CD8-positive, alpha-beta memory T cell (primary cell): ENCODE data around the gene RMDN3. TPM values are rescaled to one million over a fixed set of nuclear protein-coding genes. Genes with fewer than 3 reads are reported as not detected.

Experiments
- CTCF ChIA-PET: fragments of 350-600 bp; sonication (Branson Sonifier 250); formaldehyde crosslinking; loops from one replicate; lab custom pipeline; 2021; ENCODE audit warnings: antibody characterized with exemption; lab: Charles Lee
- POLR2A ChIA-PET: fragments of 350-600 bp; sonication (Branson Sonifier 250); formaldehyde crosslinking; loops from one replicate; lab custom pipeline; 2021; ENCODE audit warnings: antibody characterized with exemption; lab: Charles Lee
- DNase-seq, 5 donors: peaks; one replicate each; pipeline versions ENCODE4 v3.0.0 to v3.0.0-alpha.2; 2020 to 2022; ENCODE audit warnings: mixed read lengths in 1 of 5
- H3K27ac ChIP-seq: one replicate; pipeline ENCODE4 v1.7.0; 2013; ENCODE audit warnings: low read depth, mild to moderate bottlenecking, low read length, moderate library complexity
- H3K27me3 ChIP-seq: 2 replicates; pipeline ENCODE4 v1.7.0; 2013; ENCODE audit warnings: low read length, mild to moderate bottlenecking; ENCODE audit not compliant: insufficient read depth, poor library complexity, severe bottlenecking
- H3K36me3 ChIP-seq: 2 replicates; pipeline ENCODE4 v1.7.0; 2013; ENCODE audit warnings: mild to moderate bottlenecking, low read length, moderate library complexity; ENCODE audit not compliant: insufficient read depth
- H3K4me1 ChIP-seq: 2 replicates; pipeline ENCODE4 v1.7.0; 2013; ENCODE audit warnings: mild to moderate bottlenecking, low read length, moderate library complexity; ENCODE audit not compliant: insufficient read depth
- H3K4me3 ChIP-seq: 2 replicates; pipeline ENCODE4 v1.7.0; 2013; ENCODE audit warnings: mild to moderate bottlenecking, low read length
- H3K9me3 ChIP-seq: 2 replicates; pipeline ENCODE4 v1.7.0; 2013; ENCODE audit warnings: mild to moderate bottlenecking, low read length
- H3K27ac Mint-ChIP-seq, 8 donors: one replicate each; pipeline ENCODE4 v1.8.0; 2020 to 2021; ENCODE audit warnings: mixed read lengths in 8 of 8, mild to moderate bottlenecking in 6 of 8, inconsistent platforms in 3 of 8, moderate library complexity in 3 of 8
- H3K27me3 Mint-ChIP-seq, 2 donors: one replicate each; pipeline ENCODE4 v1.8.0; 2020 to 2021; ENCODE audit warnings: mixed read lengths in 2 of 2, mild to moderate bottlenecking in 1 of 2, moderate library complexity in 1 of 2
- H3K36me3 Mint-ChIP-seq, 3 donors: one replicate each; pipeline ENCODE4 v1.8.0; 2020 to 2021; ENCODE audit warnings: mixed read lengths in 3 of 3, inconsistent platforms in 1 of 3, mild to moderate bottlenecking in 1 of 3
- H3K4me1 Mint-ChIP-seq, 3 donors: one replicate each; pipeline ENCODE4 v1.8.0; 2020 to 2021; ENCODE audit warnings: mixed read lengths in 3 of 3, inconsistent platforms in 1 of 3, mild to moderate bottlenecking in 1 of 3
- H3K4me3 Mint-ChIP-seq, 7 donors: one replicate each; pipeline ENCODE4 v1.8.0; 2020 to 2021; ENCODE audit warnings: mixed read lengths in 7 of 7, mild to moderate bottlenecking in 6 of 7, moderate library complexity in 4 of 7, inconsistent platforms in 2 of 7
- H3K9me3 Mint-ChIP-seq, 5 donors: one replicate each; pipeline ENCODE4 v1.8.0; 2020 to 2022; ENCODE audit warnings: mixed read lengths in 5 of 5, mild to moderate bottlenecking in 3 of 5, moderate library complexity in 2 of 5, inconsistent platforms in 1 of 5
- polyA plus RNA-seq: library from polyadenylated mRNA; unstranded; fragments of 300-500 nt; fragmentation: Illumina TruSeq; gene quantifications from one replicate; pipeline ENCODE4 v1.2.3, GENCODE V29; 2021
- total RNA-seq, 2 experiments: library from RNA; stranded (reverse); gene quantifications; one replicate each; pipeline ENCODE4 v1.2.3, GENCODE V29; 2021

The RMDN3 gene
- total and polyA plus RNA-seq, 3 experiments from 2014 or later = 35.1 to 43.3 (median 42.4) TPM

DNA sequence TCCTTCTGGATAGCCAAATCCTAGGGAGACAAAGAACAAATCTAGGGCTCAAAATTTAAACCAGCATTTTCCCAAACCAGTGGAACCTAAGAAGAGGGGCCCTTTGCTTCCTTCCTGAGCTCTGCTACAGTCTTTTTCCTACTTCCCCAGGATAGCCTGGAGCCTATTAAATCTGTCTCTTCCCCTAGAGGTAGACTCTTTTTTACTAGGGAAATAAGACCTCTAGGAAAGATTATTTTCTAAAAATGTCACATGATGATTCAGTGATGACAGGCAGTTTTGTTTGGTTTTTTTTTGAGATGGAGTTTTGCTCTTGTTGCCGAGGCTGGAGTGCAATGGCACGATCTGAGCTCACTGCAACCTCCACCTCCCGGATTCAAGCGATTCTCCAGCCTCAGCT lies 18.5 kb downstream of the RMDN3 start:
- Mint-ChIP-seq H3K27ac (peak overlapping the region in 3 of 8 donors; percentile 22 to 41 (median 29)), H3K9me3 (no peaks in the 10 kb centered on the region), H3K4me1 (no peaks in the 10 kb centered on the region), H3K36me3 (peaks cover 0 to 76% (median 5%) of the 10 kb centered on the region in 3 donors), H3K4me3 (no peak overlapping the region), H3K27me3 (no peaks in the 10 kb centered on the region)
- H3K9me3 ChIP-seq = no peaks in the 10 kb centered on the region
- H3K27me3 ChIP-seq = no peaks in the 10 kb centered on the region
- ChIA-PET POLR2A (interaction anchor here (0.7 kb wide), 1 partner anchor 1114 kb away, joined by 3 read pairs; no protein-coding TSS in a partner anchor), CTCF (interaction anchor here (1.5 to 2.5 kb wide), 2 partner anchors 27 to 46 kb away, joined by 3 to 6 read pairs; partner anchors contain the start of gene GCHFR)
- peaks cover 36% of the 10 kb centered on the region for H3K36me3 ChIP-seq
- H3K4me3 ChIP-seq = no peak overlapping the region
- H3K27ac ChIP-seq = no peak overlapping the region
- no peaks in the 10 kb centered on the region for H3K4me1 ChIP-seq
- no peak for DNase-seq

DNA sequence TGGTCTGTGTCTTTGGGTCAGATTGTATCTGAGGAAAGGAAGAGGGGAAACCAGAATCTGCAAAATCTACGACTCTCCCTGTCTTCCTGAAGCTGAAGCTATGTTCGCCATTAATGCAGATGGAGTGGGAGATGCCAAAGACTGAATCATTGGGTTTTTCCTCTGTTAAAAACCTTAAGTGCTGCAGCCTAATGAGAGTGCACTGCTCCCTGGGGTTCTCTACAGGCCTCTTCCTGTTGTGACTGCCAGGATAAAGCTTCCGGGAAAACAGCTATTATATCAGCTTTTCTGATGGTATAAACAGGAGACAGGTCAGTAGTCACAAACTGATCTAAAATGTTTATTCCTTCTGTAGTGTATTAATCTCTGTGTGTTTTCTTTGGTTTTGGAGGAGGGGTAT lies 24.0 kb downstream of the RMDN3 start:
- Histone ChIP-seq H3K4me3 (no peak overlapping the region), H3K27me3 (no peaks in the 10 kb centered on the region), H3K36me3 (peaks cover 8% of the 10 kb centered on the region), H3K27ac (no peak overlapping the region), H3K9me3 (no peaks in the 10 kb centered on the region), H3K4me1 (no peaks in the 10 kb centered on the region)
- Mint-ChIP-seq H3K27me3 (no peaks in the 10 kb centered on the region), H3K4me3 (no peak overlapping the region), H3K4me1 (no peaks in the 10 kb centered on the region), H3K36me3 (peaks cover 0 to 47% (median 4%) of the 10 kb centered on the region in 3 donors), H3K9me3 (no peaks in the 10 kb centered on the region), H3K27ac (peak overlapping the region in 2 of 8 donors; percentile 52 to 79)
- no peak for DNase-seq
- CTCF ChIA-PET = interaction anchor here (0.7 to 1.7 kb wide), 4 partner anchors 13 to 52 kb away, joined by 3 to 6 read pairs (median 3); partner anchors contain the start of gene RAD51
- POLR2A ChIA-PET = no interaction called here

DNA sequence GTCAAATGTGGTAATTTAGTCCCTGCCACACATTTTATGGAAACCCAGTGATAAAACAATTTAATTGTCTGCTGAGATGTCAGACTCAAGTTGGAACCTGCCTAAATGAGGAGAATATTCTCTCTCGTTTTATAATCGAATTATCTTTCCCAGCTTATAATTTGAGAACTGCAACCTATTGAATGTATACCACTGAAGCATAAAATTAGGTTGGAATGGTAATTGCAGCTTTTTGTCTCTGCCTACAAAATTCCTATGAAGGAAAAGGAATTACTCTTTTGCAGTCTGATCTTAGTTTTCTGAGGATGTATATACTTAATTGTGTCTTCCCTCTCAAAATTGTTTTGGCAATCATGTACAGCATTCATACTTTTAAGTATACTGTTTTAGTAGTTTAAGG lies 31.1 kb downstream of the RMDN3 start:
- no peaks in the 10 kb centered on the region for H3K27me3 ChIP-seq
- DNase-seq = no peak
- Mint-ChIP-seq H3K4me1 (peaks cover 0 to 5% (median 0%) of the 10 kb centered on the region in 3 donors), H3K9me3 (no peaks in the 10 kb centered on the region), H3K36me3 (peaks cover 0 to 2% (median 0%) of the 10 kb centered on the region in 3 donors), H3K27me3 (no peaks in the 10 kb centered on the region), H3K4me3 (no peak overlapping the region), H3K27ac (peak overlapping the region in 1 of 8 donors; percentile 38)
- POLR2A ChIA-PET = no interaction called here
- no peaks in the 10 kb centered on the region for H3K4me1 ChIP-seq
- no peak overlapping the region for H3K4me3 ChIP-seq
- H3K36me3 ChIP-seq = no peaks in the 10 kb centered on the region
- CTCF ChIA-PET = interaction anchor here (1.6 kb wide), 1 partner anchor 58 kb away, joined by 5 read pairs; no protein-coding TSS in a partner anchor
- H3K9me3 ChIP-seq = no peaks in the 10 kb centered on the region
- no peak overlapping the region for H3K27ac ChIP-seq

DNA sequence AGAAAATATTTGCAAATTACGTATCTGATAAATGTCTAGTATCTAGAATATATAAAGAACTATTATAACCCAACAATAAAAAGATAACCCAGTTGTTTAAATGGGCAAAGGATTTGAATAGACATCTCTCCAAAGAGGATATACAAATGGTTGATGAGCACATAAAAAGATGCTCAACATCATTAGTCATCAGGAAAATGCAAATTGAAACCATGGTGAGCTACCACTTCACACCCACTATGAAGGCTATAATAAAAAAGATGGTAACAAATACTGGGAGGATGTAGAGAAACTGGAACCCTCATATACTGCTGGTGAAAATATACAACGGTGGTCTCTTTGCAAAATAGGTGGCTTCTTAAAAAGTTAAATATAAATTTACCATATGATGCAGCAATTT lies 32.1 kb downstream of the RMDN3 start:
- Histone ChIP-seq H3K9me3 (no peaks in the 10 kb centered on the region), H3K36me3 (no peaks in the 10 kb centered on the region), H3K27me3 (no peaks in the 10 kb centered on the region), H3K4me3 (no peak overlapping the region), H3K27ac (no peak overlapping the region), H3K4me1 (no peaks in the 10 kb centered on the region)
- Mint-ChIP-seq H3K9me3 (no peaks in the 10 kb centered on the region), H3K27me3 (no peaks in the 10 kb centered on the region), H3K27ac (no peak overlapping the region), H3K4me1 (peaks cover 0 to 5% (median 0%) of the 10 kb centered on the region in 3 donors), H3K36me3 (no peaks in the 10 kb centered on the region), H3K4me3 (no peak overlapping the region)
- DNase-seq = no peak
- ChIA-PET CTCF (interaction anchor here (0.8 kb wide), 1 partner anchor 20 kb away, joined by 3 read pairs; no protein-coding TSS in a partner anchor), POLR2A (no interaction called here)

DNA sequence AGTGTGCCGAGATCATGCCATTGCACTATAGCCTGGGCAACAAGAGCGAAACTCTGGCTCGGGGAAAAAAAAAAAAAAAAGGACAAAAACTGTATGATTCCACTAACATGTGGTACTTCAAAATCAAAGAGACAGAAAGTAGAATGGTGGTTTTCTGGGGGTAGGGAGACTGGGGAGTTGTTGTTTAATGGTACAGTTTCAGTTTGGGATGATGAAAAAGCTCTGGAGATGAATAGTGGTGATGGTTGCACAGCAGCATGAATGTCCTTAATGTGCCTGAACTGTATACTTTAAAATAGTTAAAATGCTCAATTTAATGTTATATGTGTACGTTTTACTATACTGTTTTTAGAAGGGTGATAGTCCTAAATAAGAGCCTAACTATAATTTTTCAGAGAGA lies 32.7 kb downstream of the RMDN3 start:
- H3K36me3 ChIP-seq = no peaks in the 10 kb centered on the region
- H3K4me1 ChIP-seq = no peaks in the 10 kb centered on the region
- Mint-ChIP-seq H3K4me1 (peaks cover 0 to 5% (median 0%) of the 10 kb centered on the region in 3 donors), H3K9me3 (no peaks in the 10 kb centered on the region), H3K36me3 (no peaks in the 10 kb centered on the region), H3K27me3 (no peaks in the 10 kb centered on the region), H3K27ac (peak overlapping the region in 2 of 8 donors; percentile 1 to 2), H3K4me3 (no peak overlapping the region)
- DNase-seq = no peak
- CTCF ChIA-PET = interaction anchor here (0.8 kb wide), 1 partner anchor 19 kb away, joined by 3 read pairs; no protein-coding TSS in a partner anchor
- no peaks in the 10 kb centered on the region for H3K9me3 ChIP-seq
- no peak overlapping the region for H3K27ac ChIP-seq
- no peak overlapping the region for H3K4me3 ChIP-seq
- no peaks in the 10 kb centered on the region for H3K27me3 ChIP-seq
- POLR2A ChIA-PET = no interaction called here

DNA sequence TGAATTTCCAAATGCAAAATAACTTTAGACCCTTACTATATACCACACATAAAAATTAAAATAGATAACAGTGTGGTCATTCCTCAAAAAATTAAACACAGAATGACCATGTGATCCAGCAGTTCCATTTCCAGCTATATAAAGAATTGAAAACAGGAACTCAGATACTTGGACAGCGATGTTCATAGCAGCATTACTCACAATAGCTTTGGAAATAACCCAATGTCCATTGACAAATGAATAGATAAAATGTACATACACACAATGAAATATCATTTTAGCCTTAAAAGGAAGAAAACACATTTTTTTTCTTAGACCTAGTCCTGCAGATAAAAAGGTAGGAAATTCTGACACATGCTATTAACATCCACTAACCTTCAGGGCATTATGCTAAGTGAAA lies 33.4 kb downstream of the RMDN3 start:
- peaks cover 0 to 5% (median 0%) of the 10 kb centered on the region in 3 donors for H3K4me1 Mint-ChIP-seq
- no peak overlapping the region for H3K27ac ChIP-seq
- no peaks in the 10 kb centered on the region for H3K27me3 ChIP-seq
- no peaks in the 10 kb centered on the region for H3K27me3 Mint-ChIP-seq
- no peak overlapping the region for H3K4me3 Mint-ChIP-seq
- H3K9me3 ChIP-seq = no peaks in the 10 kb centered on the region
- H3K4me1 ChIP-seq = no peaks in the 10 kb centered on the region
- CTCF ChIA-PET = no interaction called here
- no peak overlapping the region for H3K4me3 ChIP-seq
- H3K36me3 ChIP-seq = no peaks in the 10 kb centered on the region
- H3K36me3 Mint-ChIP-seq = no peaks in the 10 kb centered on the region
- no peak overlapping the region for H3K27ac Mint-ChIP-seq
- POLR2A ChIA-PET = no interaction called here
- DNase-seq = no peak
- H3K9me3 Mint-ChIP-seq = no peaks in the 10 kb centered on the region

DNA sequence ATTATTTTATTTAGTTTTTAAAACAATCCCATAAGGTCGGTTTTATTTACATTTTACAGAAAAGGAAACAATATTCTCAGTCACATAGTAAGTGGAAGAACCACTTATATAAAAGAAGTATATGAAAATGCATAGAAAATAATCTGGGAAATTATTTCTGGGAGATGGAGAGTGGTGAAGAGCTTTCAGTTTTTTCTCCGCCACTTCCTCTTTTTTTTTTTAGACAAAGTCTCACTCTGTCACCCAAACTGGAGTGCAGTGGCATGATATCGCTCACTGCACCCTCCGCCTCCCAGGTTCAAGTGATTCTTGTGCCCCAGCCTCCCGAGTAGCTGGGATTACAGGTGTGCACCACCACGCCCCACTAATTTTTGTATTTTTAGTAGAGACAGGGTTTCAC lies 38.9 kb downstream of the RMDN3 start:
- H3K4me3 Mint-ChIP-seq = no peak overlapping the region
- H3K27ac Mint-ChIP-seq = peak overlapping the region in 1 of 8 donors; percentile 38
- POLR2A ChIA-PET = no interaction called here
- CTCF ChIA-PET = no interaction called here
- Histone ChIP-seq H3K27ac (no peak overlapping the region), H3K4me3 (no peak overlapping the region), H3K9me3 (no peaks in the 10 kb centered on the region), H3K36me3 (no peaks in the 10 kb centered on the region), H3K27me3 (no peaks in the 10 kb centered on the region), H3K4me1 (no peaks in the 10 kb centered on the region)
- no peaks in the 10 kb centered on the region for H3K9me3 Mint-ChIP-seq
- DNase-seq = no peak
- no peaks in the 10 kb centered on the region for H3K36me3 Mint-ChIP-seq
- H3K27me3 Mint-ChIP-seq = no peaks in the 10 kb centered on the region
- no peaks in the 10 kb centered on the region for H3K4me1 Mint-ChIP-seq

DNA sequence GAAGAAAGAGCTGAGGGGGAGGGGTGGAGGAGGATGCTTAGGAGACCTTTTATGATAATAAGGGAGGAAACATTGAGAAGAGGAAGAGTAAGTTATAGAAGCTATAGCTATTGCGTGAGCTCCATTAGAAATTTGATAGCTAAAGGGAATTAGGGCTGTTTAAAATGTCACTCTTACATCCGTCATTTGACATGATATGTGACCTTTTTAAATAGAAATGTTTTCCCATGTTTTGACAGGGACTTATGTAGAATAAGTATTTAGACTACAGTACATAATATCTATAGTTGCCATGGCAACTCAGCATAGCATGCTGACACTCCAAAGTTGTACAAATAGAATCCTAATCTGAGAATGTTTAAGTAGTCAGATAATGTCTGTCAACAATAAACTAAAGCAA lies 40.9 kb downstream of the RMDN3 start:
- Mint-ChIP-seq H3K4me1 (no peaks in the 10 kb centered on the region), H3K36me3 (peaks cover 0 to 4% (median 0%) of the 10 kb centered on the region in 3 donors), H3K27me3 (no peaks in the 10 kb centered on the region), H3K9me3 (no peaks in the 10 kb centered on the region), H3K27ac (no peak overlapping the region), H3K4me3 (no peak overlapping the region)
- no peaks in the 10 kb centered on the region for H3K4me1 ChIP-seq
- H3K36me3 ChIP-seq = no peaks in the 10 kb centered on the region
- DNase-seq = no peak
- no peak overlapping the region for H3K27ac ChIP-seq
- no peak overlapping the region for H3K4me3 ChIP-seq
- ChIA-PET POLR2A (no interaction called here), CTCF (interaction anchor here (1.8 kb wide), 1 partner anchor 17 kb away, joined by 3 read pairs; no protein-coding TSS in a partner anchor)
- H3K9me3 ChIP-seq = no peaks in the 10 kb centered on the region
- no peaks in the 10 kb centered on the region for H3K27me3 ChIP-seq
